Ovary (tissue), 9 donors: ENCODE results near the gene MOV10. TPM values are rescaled to one million over a fixed set of nuclear protein-coding genes. Genes with fewer than 3 reads are reported as not detected.

Source experiments
- DNase-seq, 5 donors: peaks; one replicate each; pipeline ENCODE4 v3.0.0-alpha.2; 2019 to 2020
- H3K27ac ChIP-seq, 2 donors: fragments of 200-600 bp; one replicate each; pipeline versions ENCODE4 v1.5.1 to v1.8.0; 2019 to 2022
- H3K27me3 ChIP-seq: fragments of 200-600 bp; one replicate; pipeline ENCODE4 v1.8.0; 2022
- H3K36me3 ChIP-seq: fragments of 200-600 bp; sonication (generic); one replicate; pipeline ENCODE4 v1.5.1; 2019
- H3K4me1 ChIP-seq: one replicate; pipeline ENCODE4 v1.8.1; 2013; ENCODE audit warnings: mild to moderate bottlenecking, moderate library complexity; ENCODE audit not compliant: insufficient read depth
- H3K4me3 ChIP-seq: fragments of 200-600 bp; sonication (generic); one replicate; pipeline ENCODE4 v1.5.1; 2017
- H3K9me3 ChIP-seq, 2 donors: fragments of 200-600 bp in 1 of 2; sonication (generic) in 1 of 2; one replicate each; pipeline versions ENCODE4 v1.5.1 to v1.8.1; 2013 to 2019; ENCODE audit warnings: mild to moderate bottlenecking in 1 of 2, moderate library complexity in 1 of 2
- CTCF ChIP-seq, 3 donors: fragments of 450-650 bp in 2 of 3; fragments of 200-600 bp in 1 of 3; IDR thresholded peaks; one replicate each; pipeline versions ENCODE4 v1.5.1 to v1.8.0; 2016 to 2022; ENCODE audit warnings: antibody characterized with exemption in 3 of 3, mild to moderate bottlenecking in 1 of 3
- EP300 ChIP-seq: sonication (generic); formaldehyde crosslinking; IDR thresholded peaks from one replicate; pipeline ENCODE4 v1.6.1; 2017; ENCODE audit warnings: antibody characterized with exemption
- POLR2A ChIP-seq: fragments of 450-650 bp; IDR thresholded peaks from one replicate; pipeline ENCODE4 v1.6.1; 2017; ENCODE audit warnings: antibody characterized with exemption, mild to moderate bottlenecking, moderate library complexity
- WGBS, 3 donors: extraction: QIAGEN DNeasy Blood & Tissue Kit in 1 of 3; methylation state at CpG; one replicate each; pipeline versions ENCODE4 v1.1.5 to v1.1.7; 2013 to 2017; 5-methylcytosine and 5-hydroxymethylcytosine counted together
- intact Hi-C, 4 donors: fragments of 100-400 bp; cut with DNase I; formaldehyde crosslinking; loops; one replicate each; pipeline versions ENCODE4 v1.11.0 to v1.15.1; 2022 to 2023
- polyA plus RNA-seq, 2 donors: library from polyadenylated mRNA; stranded (reverse); fragments of 200-250 nt in 1 of 2; fragments of 350-450 nt in 1 of 2; fragmentation: Illumina TruSeq in 1 of 2; extraction: RNeasy Lipid Tissue Mini Kit (QIAGEN cat#74804) in 1 of 2; gene quantifications; one replicate each; pipeline ENCODE4 v1.2.3, GENCODE V29; 2013 to 2014
- total RNA-seq, 7 donors: library from RNA; depleted of rRNA in 2 of 7; stranded (reverse); fragments of >200 nt in 2 of 7; fragmentation: NEBNext Ultra II Directional in 3 of 7; extraction: Animal tissue kit (Norgen Biotek cat#: 25700) in 3 of 7; gene quantifications; one replicate each; pipeline versions ENCODE4 v1.1.0 to v1.2.4, GENCODE V29; 2016 to 2023
- donor health status: DM: no; HTN: no; CAD: no; lungs with moderate emphysema.
- donor health status: DM: no; HTN: no; CAD: no.
- donor health status: Bipolar disorder and iron deficiency.
- donor health status: DM: yes; HTN: yes; CAD: no.
- donor health status: DM: no; HTN: no; CAD: no.
- donor health status: DM: yes; HTN: yes; CAD: no.

The MOV10 gene
- total and polyA plus RNA-seq, 9 donors, result 31.7 to 66.3 (median 50.2) TPM

- intact Hi-C loops, result loop anchor here in 2 of 4 donors (10.0 kb wide), 5 partner anchors 245 to 685 kb away; partner anchors contain the start of genes SLC16A1 (in 2 of the 2), LRIG2 (in 1 of the 2) and MAGI3 (in 1 of the 2)
- no peak for DNase-seq
- no peaks in the 10 kb centered on the region for H3K36me3 ChIP-seq
These were observed 35.7 kb downstream of the MOV10 start for GRCh38 chr1:112710159-112710558.

GRCh38 chr1:112710586-112710985 lies 36.1 kb downstream of the MOV10 start:
- H3K27ac ChIP-seq, result no peak overlapping the region
- 90 to 92% (median 92%) methylated on average over 3 of the region's 3 CpGs for WGBS, 3 donors
- no peak for TF ChIP-seq POLR2A
- TF ChIP-seq CTCF (IDR thresholded peaks at IDR 0.05), result no peak
- no peak for TF ChIP-seq EP300
- no peaks in the 10 kb centered on the region for H3K36me3 ChIP-seq
- no peak for DNase-seq
- no peaks in the 10 kb centered on the region for H3K27me3 ChIP-seq
- H3K4me3 ChIP-seq, result no peak overlapping the region
- intact Hi-C loops, result loop anchor here in 2 of 4 donors (10.0 kb wide), 5 partner anchors 244 to 684 kb away; partner anchors contain the start of genes SLC16A1 (in 2 of the 2), LRIG2 (in 1 of the 2) and MAGI3 (in 1 of the 2)
- H3K9me3 ChIP-seq, result no peaks in the 10 kb centered on the region
- H3K4me1 ChIP-seq, result peaks cover 6% of the 10 kb centered on the region

More at GRCh38 chr1:112710159-112710558, 35.7 kb downstream of the MOV10 start:
- Histone ChIP-seq H3K4me1 (peaks cover 6% of the 10 kb centered on the region), H3K27ac (no peak overlapping the region), H3K4me3 (no peak overlapping the region), H3K27me3 (no peaks in the 10 kb centered on the region), H3K9me3 (no peaks in the 10 kb centered on the region)
- WGBS, 3 donors, result 79 to 90% (median 89%) methylated on average over 7 of the region's 7 CpGs
- no peak for TF ChIP-seq EP300
- no peak for TF ChIP-seq CTCF (IDR thresholded peaks at IDR 0.05)
- no peak for TF ChIP-seq POLR2A

- intact Hi-C loops, result loop anchor here in 2 of 4 donors (10.0 kb wide), 5 partner anchors 244 to 684 kb away; partner anchors contain the start of genes SLC16A1 (in 2 of the 2), LRIG2 (in 1 of the 2) and MAGI3 (in 1 of the 2)
These were observed 36.6 kb downstream of the MOV10 start for GRCh38 chr1:112711041-112711440.

GRCh38 chr1:112711670-112712069 lies 37.2 kb downstream of the MOV10 start:
- Histone ChIP-seq H3K36me3 (no peaks in the 10 kb centered on the region), H3K4me3 (no peak overlapping the region), H3K9me3 (no peaks in the 10 kb centered on the region), H3K27me3 (no peaks in the 10 kb centered on the region), H3K4me1 (peaks cover 3% of the 10 kb centered on the region), H3K27ac (no peak overlapping the region)
- TF ChIP-seq POLR2A (no peak), CTCF (IDR thresholded peaks at IDR 0.05) (no peak), EP300 (no peak)
- 86 to 88% (median 86%) methylated on average over 11 of the region's 11 CpGs for WGBS, 3 donors
- DNase-seq, result no peak
- intact Hi-C loops, result loop anchor here in 2 of 4 donors (10.0 kb wide), 5 partner anchors 243 to 683 kb away; partner anchors contain the start of genes SLC16A1 (in 2 of the 2), LRIG2 (in 1 of the 2) and MAGI3 (in 1 of the 2)

More at GRCh38 chr1:112711041-112711440, 36.6 kb downstream of the MOV10 start:
- TF ChIP-seq POLR2A (no peak), EP300 (no peak), CTCF (IDR thresholded peaks at IDR 0.05) (no peak)
- Histone ChIP-seq H3K36me3 (no peaks in the 10 kb centered on the region), H3K27ac (no peak overlapping the region), H3K4me3 (no peak overlapping the region), H3K9me3 (no peaks in the 10 kb centered on the region), H3K4me1 (peaks cover 3% of the 10 kb centered on the region), H3K27me3 (no peaks in the 10 kb centered on the region)
- no peak for DNase-seq
- WGBS, 3 donors, result 80 to 87% (median 83%) methylated on average over 7 of the region's 7 CpGs
